Prostate gland (tissue), 2 donors: ENCODE data around the gene NR3C1. TPM values are rescaled to one million over a fixed set of nuclear protein-coding genes. Genes with fewer than 3 reads are reported as not detected.

Experiments used
- DNase-seq: peaks from one replicate; pipeline ENCODE4 v3.0.0-alpha.2; 2019; ENCODE audit warnings: low spot score
- H3K27ac ChIP-seq, 2 donors: fragments of 200-600 bp; sonication (generic); 2 replicates each; pipeline ENCODE4 v1.5.1; 2017 to 2019
- H3K27me3 ChIP-seq: fragments of 200-600 bp; sonication (generic); replicated peaks from 2 replicates; pipeline ENCODE4 v1.5.1; 2019; ENCODE audit not compliant: insufficient read depth
- H3K36me3 ChIP-seq, 2 donors: fragments of 200-600 bp; sonication (generic); 1 replicate in 1 of 2; 2 replicates in 1 of 2; pipeline versions ENCODE4 v1.5.1 to v1.8.1; 2017 to 2019
- H3K4me1 ChIP-seq: fragments of 200-600 bp; sonication (generic); replicated peaks from 2 replicates; pipeline ENCODE4 v1.5.1; 2019
- H3K4me3 ChIP-seq, 2 donors: fragments of 200-600 bp; sonication (generic); 2 replicates each; pipeline ENCODE4 v1.5.1; 2017 to 2019
- H3K9me3 ChIP-seq: fragments of 200-600 bp; sonication (generic); 2 replicates; pipeline ENCODE4 v1.5.1; 2017
- POLR2A ChIP-seq: fragments of 450-650 bp; IDR thresholded peaks from one replicate; pipeline ENCODE4 v1.6.1; 2016; ENCODE audit warnings: antibody characterized with exemption, mild to moderate bottlenecking
- POLR2AphosphoS5 ChIP-seq: sonication (generic); formaldehyde crosslinking; IDR thresholded peaks from one replicate; pipeline ENCODE4 v1.6.1; 2017; ENCODE audit warnings: antibody characterized with exemption
- WGBS: methylation state at CpG from one replicate; pipeline ENCODE4 v1.1.5; 2018; 5-methylcytosine and 5-hydroxymethylcytosine counted together
- intact Hi-C: fragments of 100-400 bp; cut with DNase I; formaldehyde crosslinking; loops from one replicate; pipeline ENCODE4 v1.14.2; 2022
- total RNA-seq, 2 donors: library from RNA; depleted of rRNA; stranded (reverse); fragments of >200 nt; gene quantifications; one replicate each; pipeline ENCODE4 v1.1.0, GENCODE V29; 2016
- TF ChIP-seq, protein P1 (sequence below), 4 experiments: fragments of 200-600 bp in 2 of 4; fragments of 450-650 bp in 2 of 4; sonication (generic) in 2 of 4; IDR thresholded peaks; 1 replicate in 3 of 4; 2 replicates in 1 of 4; pipeline ENCODE4 v1.5.1; 2016 to 2019; ENCODE audit warnings: antibody characterized with exemption in 4 of 4, mild to moderate bottlenecking in 2 of 4, moderate library complexity in 2 of 4

NR3C1 gene
- total RNA-seq, result 10 to 100 TPM; 42.4 to 55.5 TPM

DNA sequence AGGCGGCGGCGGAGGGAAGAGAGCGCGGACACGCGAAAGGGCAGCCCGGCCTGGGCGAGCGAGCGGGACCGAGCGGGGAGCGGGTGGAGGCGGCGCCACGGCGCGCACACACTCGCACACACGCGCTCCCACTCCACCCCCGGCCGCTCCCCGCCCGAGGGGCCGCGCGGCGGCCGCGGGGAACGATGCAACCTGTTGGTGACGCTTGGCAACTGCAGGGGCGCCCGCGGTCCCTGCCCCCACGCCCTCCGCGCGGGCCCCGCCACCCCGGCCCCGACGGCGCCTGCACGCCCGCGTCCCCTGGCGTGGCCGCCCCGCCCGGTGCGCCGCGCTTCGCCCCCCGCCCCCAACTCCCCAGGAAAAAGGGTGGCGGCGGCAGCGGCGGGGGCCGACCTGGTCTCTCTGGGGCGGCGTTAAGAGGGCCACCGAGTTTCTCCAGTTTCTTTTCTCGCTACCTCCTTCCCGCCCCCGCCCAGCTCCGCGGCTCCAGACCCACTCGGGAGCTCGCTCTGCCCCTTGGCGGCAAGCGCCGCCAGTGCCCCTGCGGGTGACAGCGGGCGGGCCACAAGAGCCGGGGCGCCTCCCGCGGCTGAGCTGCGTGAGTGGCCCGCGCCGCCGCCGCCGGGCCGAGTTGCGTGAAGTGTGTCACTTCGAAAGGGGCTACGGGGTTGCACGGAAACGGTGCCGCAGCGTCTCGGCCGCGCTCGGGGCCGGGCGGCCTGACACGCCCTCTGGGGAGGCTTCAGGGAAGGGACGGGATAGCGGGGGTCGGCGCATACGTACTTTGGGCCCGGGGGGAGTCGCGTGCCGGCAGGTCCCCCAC, at the start of gene NR3C1:
TSS of gene NR3C1 (minus strand) at position 94 of the 823 bp plus-strand sequence. CDS start 2,847 bp downstream, outside the sequence.
- Histone ChIP-seq H3K4me1 (no peaks in the 10 kb centered on the region), H3K27me3 (no peaks in the 10 kb centered on the region), H3K36me3 (no peaks in the 10 kb centered on the region), H3K4me3 (peak within 1 kb of the TSS; percentile 83 to 86), H3K9me3 (no peaks in the 10 kb centered on the region), H3K27ac (peak within 1 kb of the TSS; percentile 95 to 96)
- under 1% methylated on average over 82 of the region's 114 CpGs for WGBS
- DNase-seq, result peak; percentile 78
- TF ChIP-seq POLR2A (peak; percentile 45), POLR2AphosphoS5 (no peak)
- TF ChIP-seq, protein P1, sequence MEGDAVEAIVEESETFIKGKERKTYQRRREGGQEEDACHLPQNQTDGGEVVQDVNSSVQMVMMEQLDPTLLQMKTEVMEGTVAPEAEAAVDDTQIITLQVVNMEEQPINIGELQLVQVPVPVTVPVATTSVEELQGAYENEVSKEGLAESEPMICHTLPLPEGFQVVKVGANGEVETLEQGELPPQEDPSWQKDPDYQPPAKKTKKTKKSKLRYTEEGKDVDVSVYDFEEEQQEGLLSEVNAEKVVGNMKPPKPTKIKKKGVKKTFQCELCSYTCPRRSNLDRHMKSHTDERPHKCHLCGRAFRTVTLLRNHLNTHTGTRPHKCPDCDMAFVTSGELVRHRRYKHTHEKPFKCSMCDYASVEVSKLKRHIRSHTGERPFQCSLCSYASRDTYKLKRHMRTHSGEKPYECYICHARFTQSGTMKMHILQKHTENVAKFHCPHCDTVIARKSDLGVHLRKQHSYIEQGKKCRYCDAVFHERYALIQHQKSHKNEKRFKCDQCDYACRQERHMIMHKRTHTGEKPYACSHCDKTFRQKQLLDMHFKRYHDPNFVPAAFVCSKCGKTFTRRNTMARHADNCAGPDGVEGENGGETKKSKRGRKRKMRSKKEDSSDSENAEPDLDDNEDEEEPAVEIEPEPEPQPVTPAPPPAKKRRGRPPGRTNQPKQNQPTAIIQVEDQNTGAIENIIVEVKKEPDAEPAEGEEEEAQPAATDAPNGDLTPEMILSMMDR (IDR thresholded peaks at IDR 0.05), result peak; percentile 24 to 65 (median 40)
- intact Hi-C loops, result loop anchor here (2.0 to 10.0 kb wide), 6 partner anchors 179 to 482 kb away; no protein-coding TSS in a partner anchor

DNA sequence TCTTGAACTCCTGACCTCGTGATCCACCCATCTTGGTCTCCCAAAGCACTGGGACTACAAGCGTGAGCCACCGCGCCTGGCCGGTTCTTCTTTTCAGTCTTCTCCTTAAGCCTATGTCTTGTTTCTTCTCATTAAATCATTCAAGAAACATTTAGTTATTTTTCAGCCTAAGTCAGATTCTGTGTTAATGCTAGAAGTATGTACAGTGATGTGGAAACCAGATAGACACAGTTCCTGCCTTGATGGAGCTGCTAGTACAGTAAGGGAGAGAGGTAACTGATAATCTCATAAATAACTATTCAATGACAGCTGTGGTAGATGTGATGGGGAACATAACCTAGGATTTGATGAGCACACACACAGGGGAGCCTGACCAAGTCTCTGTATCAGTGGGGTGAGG, 46.3 kb upstream of the NR3C1 start:
- WGBS, result 95% methylated on average over 5 of the region's 5 CpGs
- H3K36me3 ChIP-seq, result no peaks in the 10 kb centered on the region
- intact Hi-C loops, result no loop called here
- no peaks in the 10 kb centered on the region for H3K9me3 ChIP-seq
- TF ChIP-seq, protein P1 (IDR thresholded peaks at IDR 0.05), result no peak
- TF ChIP-seq POLR2A (no peak), POLR2AphosphoS5 (no peak)
- no peaks in the 10 kb centered on the region for H3K27me3 ChIP-seq
- DNase-seq, result no peak
- H3K27ac ChIP-seq, result no peak overlapping the region
- no peaks in the 10 kb centered on the region for H3K4me1 ChIP-seq
- H3K4me3 ChIP-seq, result no peak overlapping the region

DNA sequence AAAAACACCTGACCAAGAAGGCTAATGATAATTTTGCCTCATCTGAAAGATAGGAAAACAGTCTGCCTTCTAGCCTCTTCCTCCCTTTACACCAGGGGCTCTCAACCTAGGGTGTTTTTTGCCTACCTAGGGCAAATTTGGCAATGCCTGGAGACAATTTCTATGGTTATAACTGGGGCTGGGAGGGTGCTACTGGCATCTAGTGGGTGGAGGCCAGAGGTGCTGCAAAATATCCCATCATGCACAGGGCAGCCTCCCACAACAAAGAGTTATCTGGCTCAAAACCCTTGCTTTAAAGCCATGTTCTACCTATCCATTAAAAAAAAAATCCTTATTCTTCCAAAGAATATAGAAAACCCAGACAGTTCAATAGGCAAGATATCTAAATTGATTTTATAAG, 45.0 kb upstream of the NR3C1 start:
- TF ChIP-seq, protein P1 (IDR thresholded peaks at IDR 0.05), result no peak
- no peak for TF ChIP-seq POLR2A
- TF ChIP-seq POLR2AphosphoS5, result no peak
- intact Hi-C loops, result no loop called here
- Histone ChIP-seq H3K4me1 (no peaks in the 10 kb centered on the region), H3K9me3 (no peaks in the 10 kb centered on the region), H3K36me3 (no peaks in the 10 kb centered on the region), H3K27me3 (no peaks in the 10 kb centered on the region), H3K27ac (no peak overlapping the region), H3K4me3 (no peak overlapping the region)
- no peak for DNase-seq

DNA sequence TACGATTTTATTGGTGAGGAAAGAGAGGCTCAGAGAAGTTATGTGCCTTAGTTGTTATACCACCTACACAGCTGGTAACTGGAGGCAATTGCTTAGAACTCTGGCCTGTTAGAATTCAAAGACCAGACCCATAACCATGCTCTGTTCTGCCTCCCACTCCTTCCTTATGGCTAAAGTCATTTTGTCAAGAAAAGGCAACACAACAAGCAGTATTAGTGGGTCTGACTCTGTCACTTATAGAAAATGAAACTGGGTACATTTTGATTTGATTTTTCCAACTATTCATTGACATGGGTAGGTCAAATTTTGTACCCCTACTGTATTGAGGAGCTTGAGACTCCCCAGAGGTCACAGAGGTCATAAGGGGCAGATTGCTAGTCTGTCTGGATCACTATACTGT, 44.5 kb upstream of the NR3C1 start:
- H3K4me3 ChIP-seq, result no peak overlapping the region
- no peak overlapping the region for H3K27ac ChIP-seq
- H3K36me3 ChIP-seq, result no peaks in the 10 kb centered on the region
- intact Hi-C loops, result no loop called here
- H3K27me3 ChIP-seq, result no peaks in the 10 kb centered on the region
- DNase-seq, result no peak
- 96% methylated on average over 1 of the region's 1 CpG for WGBS
- no peaks in the 10 kb centered on the region for H3K4me1 ChIP-seq
- H3K9me3 ChIP-seq, result no peaks in the 10 kb centered on the region
- TF ChIP-seq POLR2A (no peak), POLR2AphosphoS5 (no peak)
- TF ChIP-seq, protein P1 (IDR thresholded peaks at IDR 0.05), result no peak
